HepG2 (cell line): ENCODE results near the gene CHCHD3. TPM values are rescaled to one million over a fixed set of nuclear protein-coding genes. Genes with fewer than 3 reads are reported as not detected.
A peak's percentile ranks its signal among the peaks of the same experiment; 100 is the strongest.

Experiments
- ATAC-seq: fragments of 200-7000 bp; cut with Tn5 transposase; 3 replicates; pipeline ENCODE4 v1.9.1; 2020; ENCODE audit warnings: mild to moderate bottlenecking, moderate library complexity
- BruUV-seq: library from RNA; stranded (reverse); fragments of 400-500 nt; replicated peaks from 2 replicates; lab custom pipeline; 2021; lab: Mats Ljungman, UMichigan
- CTCF ChIA-PET: fragments of 300-600 bp; formaldehyde crosslinking; extraction: SDS; loops from one replicate; lab custom pipeline; 2021; ENCODE audit warnings: low total read pairs, inconsistent platforms, low intra/inter-chr PET ratio; lab: Yijun Ruan, JAX
- POLR2A ChIA-PET: fragments of 350-600 bp; sonication (Branson Sonifier 250); formaldehyde crosslinking; loops from one replicate; lab custom pipeline; 2020; ENCODE audit warnings: antibody characterized with exemption, inconsistent platforms; lab: Yijun Ruan, JAX
- DNase-seq: peaks from one replicate; pipeline ENCODE4 v3.0.0-alpha.2; 2015; ENCODE audit warnings: low spot score
- FAIRE-seq: peaks from 3 replicates; lab custom pipeline; 2011; peaks lifted over from hg19 to GRCh38; lab: Jason Lieb, UNC
- H2AFZ ChIP-seq: one replicate; pipeline ENCODE4 v1.6.1; 2011; ENCODE audit warnings: low read length, inconsistent platforms
- H3K27ac ChIP-seq: fragments of 300-600 bp; 3 replicates; pipeline ENCODE4 v1.8.0; 2011; ENCODE audit warnings: mixed run types, mild to moderate bottlenecking, mixed read lengths, low read length, inconsistent platforms; ENCODE audit not compliant: insufficient read depth; ENCODE audit errors: extremely low read length
- H3K27me3 ChIP-seq, 2 experiments: fragments of 200-600 bp in 1 of 2; 2 replicates in 1 of 2; 3 replicates in 1 of 2; pipeline versions ENCODE4 v1.6.0 to v1.8.0; 2011; ENCODE audit warnings: low read length in 2 of 2, mild to moderate bottlenecking in 2 of 2, moderate library complexity in 2 of 2, inconsistent platforms in 1 of 2; ENCODE audit not compliant: insufficient read depth in 2 of 2, control insufficient read depth in 1 of 2
- H3K36me3 ChIP-seq, 2 experiments: fragments of 200-600 bp in 1 of 2; replicated peaks in 1 of 2; 2 replicates in 1 of 2; 3 replicates in 1 of 2; pipeline versions ENCODE4 v1.5.1 to v1.8.0; 2011; ENCODE audit warnings: low read length in 2 of 2, inconsistent platforms in 1 of 2; ENCODE audit not compliant: insufficient read depth in 2 of 2, control insufficient read depth in 1 of 2
- H3K4me1 ChIP-seq: 2 replicates; pipeline ENCODE4 v1.5.1; 2012; ENCODE audit warnings: low read length, inconsistent platforms; ENCODE audit not compliant: insufficient read depth
- H3K4me2 ChIP-seq: 2 replicates; pipeline ENCODE4 v1.6.0; 2011; ENCODE audit warnings: low read depth, low read length, inconsistent platforms
- H3K4me3 ChIP-seq, 3 experiments: fragments of 200-600 bp in 1 of 3; sonication (generic), shearing (Covaris generic) in 1 of 3; replicated peaks in 1 of 3; 2 replicates each; pipeline ENCODE4 v1.5.1; 2011 to 2016; ENCODE audit warnings: low read length in 3 of 3, inconsistent platforms in 2 of 3, low read depth in 2 of 3, mild to moderate bottlenecking in 2 of 3, control low read depth in 1 of 3, mixed read lengths in 1 of 3; ENCODE audit not compliant: insufficient read depth in 1 of 3
- H3K79me2 ChIP-seq: one replicate; pipeline ENCODE4 v1.6.1; 2011; ENCODE audit warnings: low read length, inconsistent platforms; ENCODE audit not compliant: insufficient read depth
- H3K9ac ChIP-seq: 2 replicates; pipeline ENCODE4 v1.6.0; 2011; ENCODE audit warnings: mild to moderate bottlenecking, low read depth, low read length, inconsistent platforms; ENCODE audit not compliant: insufficient read depth
- H3K9me3 ChIP-seq: 2 replicates; pipeline ENCODE4 v1.5.1; 2012; ENCODE audit warnings: mild to moderate bottlenecking, low read length
- H4K20me1 ChIP-seq: 2 replicates; pipeline ENCODE4 v1.6.0; 2011; ENCODE audit warnings: inconsistent platforms, mild to moderate bottlenecking, low read length, moderate library complexity; ENCODE audit not compliant: insufficient read depth
- MEF2D ChIP-seq: sonication (generic); formaldehyde crosslinking; IDR thresholded peaks from 2 replicates; pipeline ENCODE4 v1.5.1; 2020; ENCODE audit warnings: mild to moderate bottlenecking, missing genetic modification reagents
- POLR2A ChIP-seq, 2 experiments: IDR thresholded peaks; 2 replicates each; pipeline ENCODE4 v1.6.1; 2011; ENCODE audit warnings: low read depth in 2 of 2, low read length in 2 of 2, mild to moderate bottlenecking in 1 of 2, moderate library complexity in 1 of 2; ENCODE audit not compliant: insufficient read depth in 1 of 2
- RELA ChIP-seq: sonication (generic); formaldehyde crosslinking; IDR thresholded peaks from 2 replicates; pipeline ENCODE4 v1.4.0; 2020; ENCODE audit warnings: missing genetic modification reagents
- ZNF33B ChIP-seq: sonication (generic); formaldehyde crosslinking; IDR thresholded peaks from 2 replicates; pipeline ENCODE4 v1.5.1; 2020; ENCODE audit warnings: mild to moderate bottlenecking, missing genetic modification reagents
- ZNF460 ChIP-seq: sonication (generic); formaldehyde crosslinking; IDR thresholded peaks from 2 replicates; pipeline ENCODE4 v1.5.1; 2020; ENCODE audit warnings: missing genetic modification reagents, mild to moderate bottlenecking, borderline replicate concordance
- ZNF512 ChIP-seq: sonication (generic); formaldehyde crosslinking; IDR thresholded peaks from 2 replicates; pipeline ENCODE4 v1.4.0; 2020; ENCODE audit warnings: mild to moderate bottlenecking, missing genetic modification reagents
- WGBS: methylation state at CpG from one replicate; pipeline ENCODE4 v1.1.6; 2017; ENCODE audit warnings: low lambda C conversion rate; 5-methylcytosine and 5-hydroxymethylcytosine counted together
- in situ Hi-C: cut with HindIII; loops from 2 replicates; pipeline ENCODE4 v1.10.0; 2017; ENCODE audit warnings: low pct_unique_long_range_greater_than_20kb; ENCODE audit not compliant: extremely low pct_ligation_motif_present
- intact Hi-C: fragments of 100-400 bp; cut with micrococcal nuclease; formaldehyde crosslinking; loops from one replicate; pipeline ENCODE4 v1.10.0; 2022; ENCODE audit not compliant: unreplicated experiment
- polyA plus RNA-seq, 8 experiments: library from polyadenylated mRNA; depleted of rRNA in 3 of 8; stranded (reverse) in 7 of 8; unstranded in 1 of 8; fragments of >200 nt; fragmentation: Illumina TruSeq in 4 of 8; extraction: Trizol in 4 of 8; gene quantifications; 2 replicates each; pipeline versions ENCODE4 v1.2.1 to v1.2.3, GENCODE V29; 2011 to 2016; ENCODE audit warnings: low read depth in 4 of 8, missing spikeins in 1 of 8, mixed read lengths in 1 of 8; ENCODE audit not compliant: insufficient read depth in 1 of 8
- total RNA-seq, 5 experiments: library from RNA; depleted of rRNA; stranded (reverse); fragments of >200 nt; fragmentation: Illumina TruSeq; extraction: Trizol; gene quantifications; 2 replicates each; pipeline ENCODE4 v1.2.3, GENCODE V29; 2016; ENCODE audit warnings: low read depth in 1 of 5
- TF ChIP-seq, protein P1 (sequence below): IDR thresholded peaks from 2 replicates; pipeline ENCODE4 v1.6.1; 2016; ENCODE audit warnings: low read depth
- TF ChIP-seq, protein P2 (sequence below): fragments of 450-650 bp; IDR thresholded peaks from 2 replicates; pipeline ENCODE4 v1.6.1; 2016

CHCHD3 gene
- total and polyA plus RNA-seq, 2 of the 13 experiments (the other 11 are each of a cell fraction or from before 2014, with no cell fraction given) = 32.7 to 86.8 TPM

DNA sequence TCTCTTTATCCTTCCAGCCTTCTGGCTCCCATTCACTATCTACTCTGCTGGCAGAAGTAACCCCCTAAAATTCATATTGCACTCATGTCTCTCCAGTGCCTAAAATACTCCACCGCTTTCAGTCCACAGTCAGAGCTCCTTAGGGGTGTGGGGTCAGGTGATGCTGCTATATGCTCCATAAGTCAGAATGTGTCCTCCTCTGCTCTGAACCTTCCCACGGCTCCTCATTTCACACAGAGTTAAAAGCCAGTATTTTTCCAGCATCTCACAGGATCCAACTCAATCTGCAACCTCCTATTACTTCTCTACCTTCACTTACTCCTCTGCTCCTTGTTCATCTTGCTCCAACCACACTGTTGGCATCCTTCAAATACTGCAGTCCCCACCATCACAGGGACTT, 31.1 kb upstream of the CHCHD3 start:
- Histone ChIP-seq H3K4me3 (no peak overlapping the region), H4K20me1 (no peaks in the 10 kb centered on the region), H3K79me2 (no peaks in the 10 kb centered on the region), H3K9me3 (no peaks in the 10 kb centered on the region), H2AFZ (no peak overlapping the region), H3K36me3 (no peaks in the 10 kb centered on the region), H3K27me3 (peaks cover 0 to 35% of the 10 kb centered on the region in 2 experiments; a peak in 2 of 5 replicates), H3K4me2 (no peak overlapping the region), H3K9ac (no peak overlapping the region), H3K27ac (no peak overlapping the region), H3K4me1 (no peaks in the 10 kb centered on the region)
- TF ChIP-seq POLR2A (IDR thresholded peaks at IDR 0.05; ENCODE audit: insufficient read depth in 1 of 2, low read depth in 2 of 2, low read length in 2 of 2) = no peak
- ChIA-PET CTCF (no interaction called here), POLR2A (no interaction called here)
- FAIRE-seq = no peak
- 27% methylated on average over 2 of the region's 2 CpGs for WGBS
- ATAC-seq = no peak
- in situ Hi-C loops (no loop called here), intact Hi-C loops (no loop called here)
- no TSS peak for BruUV-seq
- no peak for DNase-seq

- POLR2A ChIA-PET = no interaction called here
- DNase-seq = no peak
- no peaks in the 10 kb centered on the region for H3K36me3 ChIP-seq
- intact Hi-C loops = no loop called here
- no peak for TF ChIP-seq ZNF33B
- TF ChIP-seq ZNF460 (CRISPR knock-in tag) = no peak
- TF ChIP-seq, protein P1, sequence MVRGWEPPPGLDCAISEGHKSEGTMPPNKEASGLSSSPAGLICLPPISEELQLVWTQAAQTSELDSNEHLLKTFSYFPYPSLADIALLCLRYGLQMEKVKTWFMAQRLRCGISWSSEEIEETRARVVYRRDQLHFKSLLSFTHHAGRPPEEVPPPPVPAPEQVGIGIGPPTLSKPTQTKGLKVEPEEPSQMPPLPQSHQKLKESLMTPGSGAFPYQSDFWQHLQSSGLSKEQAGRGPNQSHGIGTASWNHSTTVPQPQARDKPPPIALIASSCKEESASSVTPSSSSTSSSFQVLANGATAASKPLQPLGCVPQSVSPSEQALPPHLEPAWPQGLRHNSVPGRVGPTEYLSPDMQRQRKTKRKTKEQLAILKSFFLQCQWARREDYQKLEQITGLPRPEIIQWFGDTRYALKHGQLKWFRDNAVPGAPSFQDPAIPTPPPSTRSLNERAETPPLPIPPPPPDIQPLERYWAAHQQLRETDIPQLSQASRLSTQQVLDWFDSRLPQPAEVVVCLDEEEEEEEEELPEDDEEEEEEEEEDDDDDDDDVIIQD (CRISPR knock-in tag) = no peak
- no peak for TF ChIP-seq POLR2A (IDR thresholded peaks at IDR 0.05; ENCODE audit: insufficient read depth in 1 of 2, low read depth in 2 of 2, low read length in 2 of 2)
- no peak for TF ChIP-seq ZNF512 (CRISPR knock-in tag)
- TF ChIP-seq RELA (CRISPR knock-in tag) = no peak
- no peak for TF ChIP-seq MEF2D (CRISPR knock-in tag)
- TF ChIP-seq, protein P2, sequence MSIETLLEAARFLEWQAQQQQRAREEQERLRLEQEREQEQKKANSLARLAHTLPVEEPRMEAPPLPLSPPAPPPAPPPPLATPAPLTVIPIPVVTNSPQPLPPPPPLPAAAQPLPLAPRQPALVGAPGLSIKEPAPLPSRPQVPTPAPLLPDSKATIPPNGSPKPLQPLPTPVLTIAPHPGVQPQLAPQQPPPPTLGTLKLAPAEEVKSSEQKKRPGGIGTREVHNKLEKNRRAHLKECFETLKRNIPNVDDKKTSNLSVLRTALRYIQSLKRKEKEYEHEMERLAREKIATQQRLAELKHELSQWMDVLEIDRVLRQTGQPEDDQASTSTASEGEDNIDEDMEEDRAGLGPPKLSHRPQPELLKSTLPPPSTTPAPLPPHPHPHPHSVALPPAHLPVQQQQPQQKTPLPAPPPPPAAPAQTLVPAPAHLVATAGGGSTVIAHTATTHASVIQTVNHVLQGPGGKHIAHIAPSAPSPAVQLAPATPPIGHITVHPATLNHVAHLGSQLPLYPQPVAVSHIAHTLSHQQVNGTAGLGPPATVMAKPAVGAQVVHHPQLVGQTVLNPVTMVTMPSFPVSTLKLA = peak; percentile 86
- TF ChIP-seq, all 625 proteins: peak for 1
- Histone ChIP-seq H3K4me1 (no peaks in the 10 kb centered on the region), H3K27ac (no peak overlapping the region), H3K4me2 (no peak overlapping the region), H2AFZ (no peak overlapping the region), H3K27me3 (peaks cover 0 to 30% of the 10 kb centered on the region in 2 experiments; a peak in 2 of 5 replicates), H3K9ac (no peak overlapping the region), H3K4me3 (no peak overlapping the region), H4K20me1 (no peaks in the 10 kb centered on the region), H3K79me2 (no peaks in the 10 kb centered on the region), H3K9me3 (no peaks in the 10 kb centered on the region)
- in situ Hi-C loops = no loop called here
- no peak for FAIRE-seq
- CTCF ChIA-PET = no interaction called here
- no peak for ATAC-seq
- 0% methylated on average over 1 of the region's 3 CpGs for WGBS
- no TSS peak for BruUV-seq
Measured at GRCh38 chr7:133112335-133112734, 30.4 kb upstream of the CHCHD3 start.
